Mononuclear cell (primary cell): Measurements from ENCODE around the gene KIAA0930. TPM values are rescaled to one million over a fixed set of nuclear protein-coding genes. Genes with fewer than 3 reads are reported as not detected.
"Not testable (repeated sequence)": the region's sequence is repeated elsewhere in the genome, so short reads cannot be mapped to it uniquely, and the experiment has no call there.

ENCODE experiments used
- H3K27me3 ChIP-seq: 2 replicates; pipeline ENCODE4 v1.6.0; 2011; ENCODE audit warnings: low read length, control low read depth; ENCODE audit not compliant: insufficient read depth
- H3K4me1 ChIP-seq: 2 replicates; pipeline ENCODE4 v1.5.1; 2011; ENCODE audit warnings: mild to moderate bottlenecking, low read length, control low read depth; ENCODE audit not compliant: insufficient read depth
- H3K4me3 ChIP-seq: 2 replicates; pipeline ENCODE4 v1.5.1; 2011; ENCODE audit warnings: mild to moderate bottlenecking, low read length, moderate library complexity
- H3K9me3 ChIP-seq: 2 replicates; pipeline ENCODE4 v1.5.1; 2011; ENCODE audit warnings: low read depth, mild to moderate bottlenecking, control low read depth, low read length
- total RNA-seq: library from RNA; depleted of rRNA; stranded (reverse); fragments of >200 nt; gene quantifications from one replicate; pipeline ENCODE4 v1.2.3, GENCODE V29; 2012

KIAA0930 gene
- total RNA-seq, 1 donor = 20.5 TPM

DNA sequence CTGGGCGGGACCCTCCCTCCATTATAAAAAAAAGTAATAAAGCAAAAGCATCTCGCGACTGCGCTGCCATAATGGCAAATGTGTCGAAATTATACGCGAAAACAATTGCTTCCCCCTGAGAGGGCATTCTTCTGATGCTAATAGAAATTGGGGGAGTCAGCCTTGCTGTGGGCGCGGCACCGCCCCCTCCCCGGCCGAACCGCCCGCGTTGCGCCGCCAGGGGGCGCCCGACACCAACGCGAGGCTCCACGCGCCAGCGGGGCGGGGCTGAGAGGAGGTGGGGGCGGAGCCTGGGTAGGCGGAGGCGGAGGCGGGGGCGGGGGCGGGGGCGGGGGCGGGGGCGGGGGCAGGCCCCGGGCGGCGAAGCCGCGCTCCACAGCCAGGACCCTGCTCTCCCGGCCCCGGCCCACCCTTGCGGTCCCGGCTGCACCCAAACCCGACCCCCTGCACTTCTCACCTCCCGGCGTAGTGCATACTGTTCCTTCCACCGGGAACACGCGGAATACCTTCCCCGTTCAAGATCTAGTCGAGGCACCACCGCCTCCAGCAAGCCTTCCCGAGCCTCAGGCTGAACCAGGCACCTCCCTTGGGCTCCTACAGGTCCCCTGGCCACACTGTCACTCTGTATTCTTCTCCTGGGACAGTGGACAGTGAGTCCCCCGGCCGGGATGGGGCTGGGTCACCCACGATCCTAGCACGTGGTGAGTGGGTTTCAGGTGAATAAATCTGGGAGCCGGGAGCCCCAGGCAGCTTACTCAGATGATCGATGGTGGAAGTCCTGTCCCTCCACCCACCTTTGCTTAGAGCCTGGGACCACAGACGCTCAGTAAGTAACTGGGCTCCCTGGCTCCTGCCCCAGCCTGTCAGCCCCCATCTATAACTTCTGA lies 28.5 kb upstream of the KIAA0930 start:
- Histone ChIP-seq H3K9me3 (no peaks in the 10 kb centered on the region), H3K4me3 (peak overlapping the region; percentile 41), H3K27me3 (peaks cover 2% of the 10 kb centered on the region), H3K4me1 (peaks cover 18% of the 10 kb centered on the region)

DNA sequence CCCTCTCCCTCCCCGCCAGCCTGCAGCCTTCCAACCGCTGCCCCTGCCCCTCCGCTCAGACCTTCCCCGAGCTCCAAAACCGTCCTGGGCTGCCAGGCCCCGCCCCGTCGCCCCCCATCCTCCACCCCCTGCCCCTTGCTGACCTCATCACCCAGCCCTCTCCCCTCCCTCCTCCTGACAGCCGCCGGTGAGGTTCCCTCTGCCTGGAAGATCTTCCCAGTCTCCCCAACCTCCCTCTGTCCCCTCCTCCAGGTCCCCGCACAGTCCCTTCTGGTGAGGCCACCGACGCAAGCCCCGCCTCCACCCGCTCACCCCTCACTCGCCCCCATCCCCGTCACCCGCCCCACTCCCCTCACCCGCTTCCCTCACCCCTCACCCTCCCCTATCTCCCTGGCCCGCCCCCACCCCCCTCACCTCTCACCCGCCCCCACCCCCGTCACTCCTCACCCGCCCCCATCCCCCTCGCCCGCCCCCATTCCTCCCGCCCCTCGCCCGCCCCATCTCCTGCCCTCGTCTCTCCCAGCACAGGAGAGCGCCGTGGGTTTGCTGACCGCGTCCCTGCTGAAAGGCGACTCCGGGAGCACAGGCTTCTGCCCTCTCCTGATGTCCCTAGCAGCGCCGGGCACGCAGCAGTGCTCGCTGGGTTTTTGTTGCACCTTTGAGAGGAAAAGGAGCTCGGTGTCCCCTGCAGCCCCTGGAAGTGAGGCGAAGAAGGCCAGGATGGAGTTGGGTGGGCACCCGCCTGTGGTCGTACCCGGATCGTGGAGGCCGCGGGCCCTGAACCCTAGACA lies 27.7 kb upstream of the KIAA0930 start:
- Histone ChIP-seq H3K27me3 (peaks cover 2% of the 10 kb centered on the region), H3K4me1 (peaks cover 26% of the 10 kb centered on the region), H3K9me3 (no peaks in the 10 kb centered on the region), H3K4me3 (peak overlapping the region; percentile 41)

DNA sequence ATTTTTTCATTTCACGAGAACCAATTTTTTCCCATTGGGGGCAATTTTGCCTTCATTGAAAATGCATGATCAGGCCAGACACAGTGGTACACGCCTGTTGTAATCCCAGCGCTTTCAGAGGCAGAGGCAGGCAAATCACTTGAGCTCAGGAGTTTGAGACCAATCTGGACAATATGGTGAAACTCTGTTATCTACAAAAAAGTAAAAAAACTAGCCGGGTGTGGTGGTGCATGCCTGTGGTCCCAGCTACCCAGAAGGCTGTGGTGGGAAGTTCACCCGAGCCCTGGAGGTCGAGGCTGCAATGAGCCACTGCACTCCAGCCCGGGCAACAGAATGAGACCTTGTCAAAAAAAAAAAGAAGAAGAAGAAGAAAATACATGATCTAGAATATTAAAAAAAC lies 24.8 kb upstream of the KIAA0930 start:
- Histone ChIP-seq H3K27me3 (peaks cover 2% of the 10 kb centered on the region), H3K9me3 (no peaks in the 10 kb centered on the region), H3K4me3 (no peak overlapping the region), H3K4me1 (peaks cover 49% of the 10 kb centered on the region)

DNA sequence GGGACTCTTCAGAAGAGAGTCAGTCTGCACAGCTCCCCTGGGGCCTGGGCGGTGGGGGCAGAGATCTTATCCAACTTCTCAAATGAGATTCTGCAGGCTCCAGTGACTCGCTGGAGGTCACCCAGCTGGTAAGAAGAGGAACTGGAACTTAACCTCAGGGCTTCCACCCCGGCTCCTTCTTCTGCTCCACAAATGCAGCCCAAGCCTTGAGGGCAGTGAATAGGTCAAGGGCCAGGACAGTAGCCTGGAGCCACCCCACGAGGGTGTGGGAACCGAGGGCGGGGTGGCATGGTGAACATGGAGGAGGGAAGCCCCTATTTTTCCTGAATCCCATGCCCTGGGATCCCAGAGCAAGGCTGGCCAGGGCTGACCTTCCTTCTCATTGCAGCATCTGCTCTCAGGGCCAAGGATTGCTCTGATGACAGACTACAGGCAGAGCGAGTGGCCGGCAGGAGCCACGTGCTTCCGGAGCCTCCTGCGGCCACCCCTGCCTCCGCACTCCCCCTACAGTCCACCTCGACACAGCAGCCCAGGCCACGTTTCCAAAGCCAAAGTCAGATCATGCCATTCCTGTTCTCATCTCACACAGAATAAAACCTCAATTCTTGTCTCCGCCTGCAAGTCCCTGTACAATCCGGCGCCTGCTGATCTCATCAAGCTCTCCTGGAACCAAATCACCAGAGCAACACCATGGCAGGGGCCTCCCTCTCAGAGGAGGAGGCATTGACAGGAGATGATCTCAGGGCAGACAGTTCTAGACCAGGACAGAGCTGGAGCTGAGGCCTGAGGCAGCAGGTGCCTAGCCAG lies 23.0 kb upstream of the KIAA0930 start:
- Histone ChIP-seq H3K9me3 (no peaks in the 10 kb centered on the region), H3K4me1 (peaks cover 36% of the 10 kb centered on the region), H3K4me3 (no peak overlapping the region), H3K27me3 (peaks cover 2% of the 10 kb centered on the region)

DNA sequence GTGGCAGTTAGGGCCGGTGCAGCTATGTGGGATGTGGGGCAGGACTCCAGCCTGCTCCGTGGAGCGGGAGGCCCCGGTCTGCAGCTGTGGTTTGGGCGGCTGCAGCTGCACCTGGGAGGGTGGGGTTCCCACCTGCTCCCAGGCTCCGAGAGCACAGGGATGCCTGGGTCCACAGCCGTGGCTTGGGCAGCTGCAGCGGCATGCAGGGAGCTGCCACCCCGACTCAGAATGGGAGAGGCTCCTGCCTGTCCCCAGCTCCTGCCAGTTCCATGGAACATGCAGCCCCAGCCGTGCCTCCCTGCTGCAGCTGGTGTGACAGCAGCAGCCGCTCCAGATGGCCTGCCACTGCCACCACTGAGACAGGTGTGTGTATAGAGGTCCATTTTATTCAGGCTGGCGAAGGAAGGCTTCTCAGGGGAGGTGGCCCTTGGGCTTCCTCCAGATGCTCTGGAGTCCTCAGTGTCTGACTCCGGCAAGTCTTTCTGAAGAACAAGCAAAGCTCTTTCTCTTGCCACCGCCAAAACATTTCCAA lies 22.3 kb upstream of the KIAA0930 start:
- Histone ChIP-seq H3K4me3 (no peak overlapping the region), H3K27me3 (peaks cover 2% of the 10 kb centered on the region), H3K9me3 (no peaks in the 10 kb centered on the region), H3K4me1 (peaks cover 34% of the 10 kb centered on the region)

DNA sequence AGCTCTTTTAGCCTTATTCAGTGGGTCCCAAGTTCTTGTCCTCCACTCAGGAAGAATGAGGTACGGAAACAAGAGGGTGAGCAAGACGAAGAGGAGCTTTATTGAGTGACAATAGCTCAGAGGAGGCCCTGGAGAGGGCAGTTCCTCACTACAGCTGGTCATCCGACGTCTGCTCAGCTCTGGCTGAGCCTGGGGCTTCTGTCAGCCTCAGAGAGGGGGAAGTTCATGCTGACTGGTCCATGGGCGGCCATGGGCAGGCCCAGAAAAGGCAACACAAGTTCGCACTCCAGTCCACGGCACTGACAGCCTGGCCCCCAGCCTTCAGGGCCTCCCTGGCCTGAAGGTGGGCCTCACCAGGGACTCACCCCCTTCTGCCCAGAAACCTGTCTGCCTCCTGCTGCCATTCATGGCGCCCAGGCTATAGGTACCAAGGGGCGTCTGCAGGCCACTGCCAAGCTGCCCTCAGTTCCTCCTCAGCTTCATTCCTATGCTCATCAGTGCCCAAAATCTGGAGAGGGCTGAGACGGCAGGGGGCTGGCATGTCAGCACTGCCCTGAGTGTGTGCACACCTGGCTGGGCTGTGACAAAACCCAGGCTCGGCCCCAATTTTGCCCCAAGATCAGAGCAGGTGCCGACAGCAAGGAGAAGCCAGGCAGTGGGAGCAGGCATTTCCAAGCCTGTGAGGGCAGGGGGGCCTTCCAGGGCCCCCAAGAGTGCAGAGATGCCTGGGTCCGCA lies 21.7 kb upstream of the KIAA0930 start:
- Histone ChIP-seq H3K9me3 (no peaks in the 10 kb centered on the region), H3K4me1 (peaks cover 34% of the 10 kb centered on the region), H3K4me3 (no peak overlapping the region), H3K27me3 (peaks cover 2% of the 10 kb centered on the region)

DNA sequence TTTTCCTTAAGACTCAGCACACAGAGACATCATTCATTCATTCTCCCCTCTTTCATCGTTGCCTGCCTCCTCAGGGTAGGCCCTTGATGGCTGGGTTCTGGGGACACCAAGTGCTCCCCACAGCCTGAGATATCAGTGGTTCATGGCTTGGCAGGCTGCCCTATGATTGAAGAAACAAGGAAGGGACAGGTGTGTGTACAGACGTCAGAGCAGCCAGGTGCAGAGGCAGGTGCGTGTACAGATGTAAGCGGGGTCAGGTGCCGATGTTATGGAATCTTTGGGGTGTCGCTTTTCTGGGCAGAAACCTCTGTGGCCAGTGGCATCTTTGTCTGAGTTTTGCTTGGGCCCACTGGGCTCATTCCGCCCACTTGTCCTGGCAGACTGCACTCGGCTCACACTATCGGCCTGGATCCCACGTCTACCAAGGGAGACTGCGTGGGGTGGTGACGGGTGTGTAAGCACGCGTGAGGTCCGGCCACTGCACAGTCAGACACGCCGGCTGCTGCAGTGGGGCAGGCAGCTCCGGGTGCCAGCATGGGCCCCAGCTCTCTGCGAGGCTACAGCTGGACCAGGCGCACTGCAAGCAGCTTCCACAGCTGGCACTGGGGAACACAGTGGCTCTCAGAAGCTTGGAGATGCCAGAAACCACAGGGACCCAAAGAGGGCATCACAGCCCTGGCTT lies 20.9 kb upstream of the KIAA0930 start:
- no peak overlapping the region for H3K4me3 ChIP-seq
- H3K4me1 ChIP-seq = peaks cover 34% of the 10 kb centered on the region
- H3K27me3 ChIP-seq = no peaks in the 10 kb centered on the region
- no peaks in the 10 kb centered on the region for H3K9me3 ChIP-seq

DNA sequence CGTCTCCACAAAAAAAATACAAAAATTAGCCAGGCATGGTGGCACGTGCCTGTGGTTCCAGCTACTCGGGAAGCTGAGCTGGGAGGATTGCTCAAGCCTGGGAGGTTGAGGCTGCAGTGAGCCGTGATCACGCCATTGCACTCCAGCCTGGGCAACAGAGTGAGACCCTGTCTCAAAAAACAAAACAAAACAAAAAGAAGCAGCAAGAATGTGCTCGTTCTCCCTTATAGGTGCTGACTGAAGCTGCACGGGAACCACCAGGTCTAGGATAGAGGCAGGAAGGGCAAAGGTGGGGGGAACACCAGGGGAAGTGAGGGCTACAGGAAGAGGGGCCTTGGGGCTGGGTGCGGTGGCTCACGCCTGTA lies 19.7 kb upstream of the KIAA0930 start:
- not testable (repeated sequence) for H3K9me3 ChIP-seq, H3K4me3 ChIP-seq, H3K27me3 ChIP-seq
- H3K4me1 ChIP-seq = peaks cover 34% of the 10 kb centered on the region

DNA sequence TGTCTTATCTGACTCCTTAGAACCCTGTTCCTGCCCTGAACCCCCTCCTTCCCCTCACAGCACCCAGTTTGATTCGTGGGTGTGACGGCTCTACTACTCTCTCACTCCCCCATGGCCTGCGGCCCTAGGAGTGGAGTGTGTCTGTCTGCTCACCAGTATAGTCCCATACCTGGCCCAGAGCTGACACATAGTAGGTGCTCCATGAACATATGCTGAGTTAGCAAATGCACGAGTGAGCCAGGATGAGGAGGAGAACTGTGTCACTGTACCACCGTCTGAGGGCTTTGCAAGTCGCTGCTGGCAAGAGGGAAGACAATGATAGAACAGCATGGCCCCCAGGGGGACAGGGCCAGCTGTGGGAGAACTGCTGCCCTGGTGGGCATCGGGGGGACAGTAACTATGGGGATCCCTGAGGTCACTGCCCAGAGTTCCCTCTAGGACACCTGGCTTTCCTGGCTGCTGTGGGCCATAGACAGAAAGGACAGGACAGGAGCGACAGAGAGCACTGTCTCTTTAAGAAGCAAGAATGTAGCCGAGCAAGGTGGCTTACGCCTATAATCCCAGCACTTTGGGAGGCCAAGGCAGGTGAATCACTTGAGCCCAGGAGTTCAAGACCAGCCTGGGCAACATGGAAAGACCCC lies 19.2 kb upstream of the KIAA0930 start:
- no peak overlapping the region for H3K4me3 ChIP-seq
- no peaks in the 10 kb centered on the region for H3K9me3 ChIP-seq
- peaks cover 34% of the 10 kb centered on the region for H3K4me1 ChIP-seq
- H3K27me3 ChIP-seq = no peaks in the 10 kb centered on the region

DNA sequence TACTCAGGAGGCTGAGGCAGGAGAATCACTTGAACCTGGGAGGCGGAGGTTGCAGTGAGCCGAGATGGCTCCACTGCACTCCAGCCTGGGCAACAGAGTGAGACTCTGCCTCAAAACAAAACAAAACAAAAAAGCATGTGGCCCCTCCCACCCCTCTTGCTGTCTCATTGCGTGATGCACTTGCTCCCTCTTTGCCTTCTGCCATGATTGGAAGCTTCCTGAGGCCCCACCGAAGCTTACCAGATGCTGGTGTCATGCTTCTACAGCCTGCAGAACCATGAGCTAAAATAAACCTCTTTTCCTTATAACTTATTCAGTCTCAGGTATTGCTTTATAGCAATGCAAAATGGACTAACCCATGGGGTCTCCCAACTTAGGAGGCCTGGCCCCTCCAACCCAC lies 17.2 kb upstream of the KIAA0930 start:
- peaks cover 18% of the 10 kb centered on the region for H3K4me1 ChIP-seq
- H3K9me3 ChIP-seq, H3K27me3 ChIP-seq, H3K4me3 ChIP-seq: not testable (repeated sequence)

DNA sequence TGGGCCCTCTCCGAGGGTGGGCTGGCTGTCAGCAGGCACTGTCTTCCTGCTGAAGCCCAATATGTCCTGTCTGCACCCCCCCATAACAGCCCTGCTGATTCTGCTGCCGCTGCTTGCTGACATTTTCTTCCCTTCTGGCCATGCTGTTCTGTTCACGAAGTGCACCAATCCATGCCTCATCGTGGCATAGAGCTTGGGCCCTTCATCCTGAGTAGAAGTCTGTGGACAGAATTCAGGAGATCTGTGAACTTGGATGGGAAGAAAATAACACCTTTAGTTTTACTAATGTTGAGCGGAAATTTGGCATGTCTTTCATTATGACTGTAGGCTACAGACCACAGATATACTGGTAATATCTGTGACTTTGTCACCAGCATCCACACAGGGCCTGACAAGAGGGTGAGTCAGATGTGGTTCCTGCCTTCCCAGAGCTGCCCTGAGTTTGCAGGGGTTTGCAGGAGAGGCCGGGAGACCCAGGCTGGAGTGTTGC lies 14.1 kb upstream of the KIAA0930 start:
- no peaks in the 10 kb centered on the region for H3K27me3 ChIP-seq
- no peaks in the 10 kb centered on the region for H3K4me1 ChIP-seq
- H3K4me3 ChIP-seq = no peak overlapping the region
- H3K9me3 ChIP-seq = no peaks in the 10 kb centered on the region

DNA sequence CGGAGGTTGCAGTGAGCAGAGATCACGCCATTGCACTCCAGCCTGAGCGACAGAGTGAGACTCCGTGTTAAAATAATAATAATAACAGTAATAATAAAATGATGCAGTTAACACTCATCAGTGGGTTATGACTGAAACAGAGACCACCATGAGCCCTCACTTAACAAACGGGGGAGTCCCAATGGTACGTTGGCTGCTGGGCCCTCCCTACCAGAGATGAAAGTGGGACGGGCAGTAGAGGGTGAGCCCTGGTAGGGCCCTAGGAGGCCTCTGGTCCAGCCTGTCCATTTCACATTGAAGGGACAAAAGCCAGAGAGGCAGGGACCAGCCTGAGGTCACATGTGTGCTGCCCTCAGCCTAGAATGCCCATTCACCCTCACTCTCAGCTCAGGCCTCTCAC lies 13.7 kb upstream of the KIAA0930 start:
- no peaks in the 10 kb centered on the region for H3K4me1 ChIP-seq

DNA sequence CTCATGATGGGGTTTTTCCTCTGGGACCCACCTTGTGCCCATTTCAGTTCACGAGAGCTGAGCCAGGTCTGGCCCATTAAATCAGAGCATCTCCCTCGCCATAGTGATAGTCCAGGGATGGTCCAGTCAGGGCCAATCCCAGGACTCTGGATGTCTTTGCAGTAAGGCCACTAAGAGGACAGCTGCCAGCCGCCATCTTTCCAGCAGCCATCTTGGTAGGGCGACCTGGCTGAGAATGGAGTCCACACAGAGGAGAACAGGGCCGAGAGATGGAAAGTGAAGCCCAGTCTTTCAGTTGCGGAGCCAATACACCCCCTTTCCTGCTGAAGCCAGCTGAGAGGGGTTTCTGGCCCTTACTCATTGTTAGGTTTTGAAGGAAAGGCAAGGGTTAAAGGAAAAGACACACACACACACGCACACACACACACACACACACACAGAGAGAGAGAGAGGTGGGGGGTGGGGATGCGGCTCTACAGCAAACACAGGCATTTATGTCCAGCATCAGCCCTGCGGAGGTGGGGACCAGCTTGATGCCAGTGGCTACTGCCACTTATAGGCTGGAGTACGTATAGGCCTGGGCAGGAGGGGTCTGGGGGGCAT lies 12.4 kb upstream of the KIAA0930 start:
- H3K27me3 ChIP-seq = no peaks in the 10 kb centered on the region
- H3K4me3 ChIP-seq = no peak overlapping the region
- H3K4me1 ChIP-seq = no peaks in the 10 kb centered on the region
- no peaks in the 10 kb centered on the region for H3K9me3 ChIP-seq

More for the DNA sequence above, 13.7 kb upstream of the KIAA0930 start:
- Histone ChIP-seq H3K27me3 (no peaks in the 10 kb centered on the region), H3K4me3 (no peak overlapping the region), H3K9me3 (no peaks in the 10 kb centered on the region)
